WTC11 (cell line): Measurements from ENCODE around the gene RHOU. TPM values are rescaled to one million over a fixed set of nuclear protein-coding genes. Genes with fewer than 3 reads are reported as not detected.

Source experiments
- ATAC-seq: fragments of 200-7000 bp; cut with Tn5 transposase; 2 replicates; pipeline ENCODE4 v1.10.0; 2021; ENCODE audit warnings: mild to moderate bottlenecking, moderate library complexity
- CTCF ChIA-PET: fragments of 300-600 bp; sonication (Branson Sonifier 250); formaldehyde crosslinking; loops from one replicate; lab custom pipeline; 2021; ENCODE audit warnings: antibody characterized with exemption; lab: Charles Lee
- POLR2A ChIA-PET: fragments of 350-600 bp; sonication (Branson Sonifier 250); formaldehyde crosslinking; loops from one replicate; lab custom pipeline; 2021; ENCODE audit warnings: antibody characterized with exemption; lab: Charles Lee
- DNase-seq: peaks from one replicate; pipeline ENCODE4 v3.0.0; 2021; ENCODE audit warnings: low spot score
- H3K27ac Mint-ChIP-seq: 2 replicates; pipeline ENCODE4 v1.8.0; 2021; ENCODE audit warnings: mixed read lengths
- H3K27me3 Mint-ChIP-seq: 2 replicates; pipeline ENCODE4 v1.8.0; 2021; ENCODE audit warnings: low read depth, mild to moderate bottlenecking, moderate library complexity, mixed read lengths
- H3K36me3 Mint-ChIP-seq: 2 replicates; pipeline ENCODE4 v1.8.0; 2021; ENCODE audit warnings: mixed read lengths
- H3K4me1 Mint-ChIP-seq: 2 replicates; pipeline ENCODE4 v1.8.0; 2022; ENCODE audit warnings: mixed read lengths
- H3K4me3 Mint-ChIP-seq: 2 replicates; pipeline ENCODE4 v1.8.0; 2021; ENCODE audit warnings: mild to moderate bottlenecking, moderate library complexity, mixed read lengths
- H3K9me3 Mint-ChIP-seq: 2 replicates; pipeline ENCODE4 v1.8.0; 2021; ENCODE audit warnings: mixed read lengths
- CBFB ChIP-seq: sonication (generic); formaldehyde crosslinking; IDR thresholded peaks from 2 replicates; pipeline ENCODE4 v1.8.1; 2022; ENCODE audit warnings: mild to moderate bottlenecking, low read depth, missing genetic modification reagents
- CREB1 ChIP-seq: sonication (generic); formaldehyde crosslinking; IDR thresholded peaks from 2 replicates; pipeline ENCODE4 v1.8.0; 2023; ENCODE audit warnings: mild to moderate bottlenecking, missing genetic modification reagents
- ESRRA ChIP-seq: sonication (generic); formaldehyde crosslinking; IDR thresholded peaks from 2 replicates; pipeline ENCODE4 v1.8.1; 2022; ENCODE audit warnings: mild to moderate bottlenecking, missing genetic modification reagents, borderline replicate concordance
- FOXJ3 ChIP-seq: sonication (generic); formaldehyde crosslinking; IDR thresholded peaks from 2 replicates; pipeline ENCODE4 v1.9.0; 2021; ENCODE audit warnings: missing genetic modification reagents, mild to moderate bottlenecking, borderline replicate concordance
- FOXK1 ChIP-seq: sonication (generic); formaldehyde crosslinking; IDR thresholded peaks from 2 replicates; pipeline ENCODE4 v1.8.0; 2022; ENCODE audit warnings: mild to moderate bottlenecking, moderate library complexity, missing genetic modification reagents
- MXD4 ChIP-seq: fragments of 250-450 bp; sonication (Bioruptor Pico); IDR thresholded peaks from 2 replicates; pipeline ENCODE4 v1.8.0; 2021; ENCODE audit warnings: mild to moderate bottlenecking, moderate library complexity, borderline replicate concordance
- OVOL2 ChIP-seq: fragments of 250-450 bp; sonication (Bioruptor Pico); IDR thresholded peaks from 2 replicates; pipeline ENCODE4 v1.9.0; 2021; ENCODE audit warnings: mild to moderate bottlenecking, borderline replicate concordance
- RELA ChIP-seq: sonication (generic); formaldehyde crosslinking; IDR thresholded peaks from 2 replicates; pipeline ENCODE4 v1.8.1; 2022; ENCODE audit warnings: missing genetic modification reagents, mild to moderate bottlenecking, borderline replicate concordance
- RORB ChIP-seq: fragments of 250-450 bp; sonication (Bioruptor Pico); IDR thresholded peaks from 2 replicates; pipeline ENCODE4 v1.9.0; 2021; ENCODE audit warnings: mild to moderate bottlenecking
- TEAD1 ChIP-seq: sonication (generic); formaldehyde crosslinking; IDR thresholded peaks from 2 replicates; pipeline ENCODE4 v1.8.0; 2022; ENCODE audit warnings: mild to moderate bottlenecking, missing genetic modification reagents
- TP53 ChIP-seq: sonication (generic); formaldehyde crosslinking; IDR thresholded peaks from 2 replicates; pipeline ENCODE4 v1.8.1; 2023; ENCODE audit warnings: mild to moderate bottlenecking, missing genetic modification reagents
- ZBTB21 ChIP-seq: sonication (generic); formaldehyde crosslinking; IDR thresholded peaks from 2 replicates; pipeline ENCODE4 v1.8.1; 2023; ENCODE audit warnings: mild to moderate bottlenecking, missing genetic modification reagents, borderline replicate concordance
- ZNF138 ChIP-seq: sonication (generic); formaldehyde crosslinking; conservative IDR thresholded peaks from 2 replicates; pipeline ENCODE4 v1.8.1; 2022; ENCODE audit warnings: mild to moderate bottlenecking, moderate library complexity, missing genetic modification reagents
- ZNF232 ChIP-seq: sonication (generic); formaldehyde crosslinking; IDR thresholded peaks from 2 replicates; pipeline ENCODE4 v1.8.0; 2022; ENCODE audit warnings: mild to moderate bottlenecking, missing genetic modification reagents
- ZNF396 ChIP-seq: fragments of 250-450 bp; sonication (Bioruptor Pico); IDR thresholded peaks from 2 replicates; pipeline ENCODE4 v1.8.0; 2021; ENCODE audit warnings: mild to moderate bottlenecking, moderate library complexity, borderline replicate concordance
- ZNF416 ChIP-seq: fragments of 250-450 bp; sonication (Bioruptor Pico); IDR thresholded peaks from 2 replicates; pipeline ENCODE4 v1.9.0; 2021; ENCODE audit warnings: mild to moderate bottlenecking, inconsistent platforms
- ZNF671 ChIP-seq: fragments of 250-450 bp; sonication (Bioruptor Pico); IDR thresholded peaks from 2 replicates; pipeline ENCODE4 v1.8.0; 2021; ENCODE audit warnings: mild to moderate bottlenecking
- total RNA-seq: library from RNA; stranded (reverse); gene quantifications from 3 replicates; pipeline ENCODE4 v1.2.3, GENCODE V29; 2021
- TF ChIP-seq, protein P1 (sequence below): sonication (generic); formaldehyde crosslinking; IDR thresholded peaks from 2 replicates; pipeline ENCODE4 v1.8.0; 2022; ENCODE audit warnings: missing genetic modification reagents
- TF ChIP-seq, protein P2 (sequence below): fragments of 250-450 bp; sonication (Bioruptor Pico); IDR thresholded peaks from 2 replicates; pipeline ENCODE4 v1.9.0; 2021; ENCODE audit warnings: mild to moderate bottlenecking
- TF ChIP-seq, protein P3 (sequence below): sonication (generic); formaldehyde crosslinking; IDR thresholded peaks from 2 replicates; pipeline ENCODE4 v1.8.0; 2022; ENCODE audit warnings: mild to moderate bottlenecking, missing genetic modification reagents
- TF ChIP-seq, protein P4 (sequence below): sonication (generic); formaldehyde crosslinking; IDR thresholded peaks from 2 replicates; pipeline ENCODE4 v1.8.0; 2022; ENCODE audit warnings: mild to moderate bottlenecking, missing genetic modification reagents
- TF ChIP-seq, protein P5 (sequence below): fragments of 250-450 bp; sonication (Bioruptor Pico); conservative IDR thresholded peaks from 2 replicates; pipeline ENCODE4 v1.9.0; 2021; ENCODE audit warnings: mild to moderate bottlenecking

Gene RHOU
- total RNA-seq, 1 experiment from 2014 or later, result 6.0 TPM

DNA sequence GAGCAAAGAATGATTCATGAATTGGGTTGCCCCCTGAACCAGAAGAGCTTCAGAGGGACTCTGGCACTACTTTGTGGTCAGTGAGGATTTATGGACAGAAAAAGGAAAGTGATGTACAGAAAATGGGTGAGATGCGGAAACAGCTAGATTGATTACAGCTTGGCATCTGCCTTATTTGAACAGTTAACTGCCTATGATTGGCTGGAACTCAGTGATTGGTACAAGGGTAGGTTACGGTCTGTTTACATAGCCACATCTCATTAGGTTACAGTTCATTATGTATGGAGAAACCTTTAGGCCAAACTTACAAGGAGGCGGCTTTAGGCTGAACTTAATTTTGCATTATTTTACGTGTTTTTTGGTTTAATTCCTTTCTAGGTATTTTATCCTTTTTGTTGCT, 29.0 kb upstream of the RHOU start:
- ChIA-PET CTCF (no interaction called here), POLR2A (no interaction called here)
- Mint-ChIP-seq H3K27me3 (no peaks in the 10 kb centered on the region), H3K4me3 (no peak overlapping the region), H3K4me1 (0 out of 2 replicates have a peak, but pooled peaks cover 2% of the 10 kb centered on the region), H3K27ac (no peak overlapping the region), H3K9me3 (no peaks in the 10 kb centered on the region; the same call in 1 of the 2 replicates), H3K36me3 (no peaks in the 10 kb centered on the region)
- ATAC-seq, result no peak
- TF ChIP-seq TP53, result no peak
- DNase-seq, result no peak

DNA sequence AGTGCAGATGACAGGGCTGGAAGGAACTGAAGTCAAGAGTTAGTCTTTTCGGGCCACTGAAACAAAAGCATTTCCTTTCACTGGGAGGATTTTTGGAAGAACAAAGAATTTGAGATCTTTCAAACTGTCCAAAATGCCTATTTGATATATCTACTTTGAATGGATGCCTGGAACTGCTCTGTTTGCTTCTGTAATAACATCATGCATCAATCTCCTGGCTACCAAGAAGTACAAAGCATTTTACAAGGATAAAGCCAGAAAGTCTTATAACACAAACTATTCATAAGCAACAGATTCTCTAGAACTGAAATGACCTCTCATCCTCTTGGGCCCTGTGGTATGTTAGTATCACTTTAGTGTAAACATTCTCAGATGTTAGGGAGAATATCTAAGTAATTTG, 18.2 kb upstream of the RHOU start:
- DNase-seq, result no peak
- Mint-ChIP-seq H3K9me3 (no peaks in the 10 kb centered on the region), H3K27ac (no peak overlapping the region), H3K27me3 (no peaks in the 10 kb centered on the region; the same call in 1 of the 2 replicates), H3K4me3 (no peak overlapping the region), H3K4me1 (no peaks in the 10 kb centered on the region), H3K36me3 (no peaks in the 10 kb centered on the region)
- no peak for TF ChIP-seq ZNF396 (CRISPR knock-in tag)
- TF ChIP-seq ZNF416 (CRISPR knock-in tag), result no peak
- no peak for TF ChIP-seq TEAD1
- no peak for TF ChIP-seq RORB
- TF ChIP-seq, protein P1, sequence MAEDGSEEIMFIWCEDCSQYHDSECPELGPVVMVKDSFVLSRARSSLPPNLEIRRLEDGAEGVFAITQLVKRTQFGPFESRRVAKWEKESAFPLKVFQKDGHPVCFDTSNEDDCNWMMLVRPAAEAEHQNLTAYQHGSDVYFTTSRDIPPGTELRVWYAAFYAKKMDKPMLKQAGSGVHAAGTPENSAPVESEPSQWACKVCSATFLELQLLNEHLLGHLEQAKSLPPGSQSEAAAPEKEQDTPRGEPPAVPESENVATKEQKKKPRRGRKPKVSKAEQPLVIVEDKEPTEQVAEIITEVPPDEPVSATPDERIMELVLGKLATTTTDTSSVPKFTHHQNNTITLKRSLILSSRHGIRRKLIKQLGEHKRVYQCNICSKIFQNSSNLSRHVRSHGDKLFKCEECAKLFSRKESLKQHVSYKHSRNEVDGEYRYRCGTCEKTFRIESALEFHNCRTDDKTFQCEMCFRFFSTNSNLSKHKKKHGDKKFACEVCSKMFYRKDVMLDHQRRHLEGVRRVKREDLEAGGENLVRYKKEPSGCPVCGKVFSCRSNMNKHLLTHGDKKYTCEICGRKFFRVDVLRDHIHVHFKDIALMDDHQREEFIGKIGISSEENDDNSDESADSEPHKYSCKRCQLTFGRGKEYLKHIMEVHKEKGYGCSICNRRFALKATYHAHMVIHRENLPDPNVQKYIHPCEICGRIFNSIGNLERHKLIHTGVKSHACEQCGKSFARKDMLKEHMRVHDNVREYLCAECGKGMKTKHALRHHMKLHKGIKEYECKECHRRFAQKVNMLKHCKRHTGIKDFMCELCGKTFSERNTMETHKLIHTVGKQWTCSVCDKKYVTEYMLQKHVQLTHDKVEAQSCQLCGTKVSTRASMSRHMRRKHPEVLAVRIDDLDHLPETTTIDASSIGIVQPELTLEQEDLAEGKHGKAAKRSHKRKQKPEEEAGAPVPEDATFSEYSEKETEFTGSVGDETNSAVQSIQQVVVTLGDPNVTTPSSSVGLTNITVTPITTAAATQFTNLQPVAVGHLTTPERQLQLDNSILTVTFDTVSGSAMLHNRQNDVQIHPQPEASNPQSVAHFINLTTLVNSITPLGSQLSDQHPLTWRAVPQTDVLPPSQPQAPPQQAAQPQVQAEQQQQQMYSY (CRISPR knock-in tag), result no peak
- TF ChIP-seq FOXK1 (CRISPR knock-in tag), result no peak
- no peak for TF ChIP-seq CBFB (CRISPR knock-in tag)
- TF ChIP-seq, protein P2, sequence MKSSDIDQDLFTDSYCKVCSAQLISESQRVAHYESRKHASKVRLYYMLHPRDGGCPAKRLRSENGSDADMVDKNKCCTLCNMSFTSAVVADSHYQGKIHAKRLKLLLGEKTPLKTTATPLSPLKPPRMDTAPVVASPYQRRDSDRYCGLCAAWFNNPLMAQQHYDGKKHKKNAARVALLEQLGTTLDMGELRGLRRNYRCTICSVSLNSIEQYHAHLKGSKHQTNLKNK, result no peak
- ChIA-PET CTCF (no interaction called here), POLR2A (no interaction called here)
- no peak for ATAC-seq

DNA sequence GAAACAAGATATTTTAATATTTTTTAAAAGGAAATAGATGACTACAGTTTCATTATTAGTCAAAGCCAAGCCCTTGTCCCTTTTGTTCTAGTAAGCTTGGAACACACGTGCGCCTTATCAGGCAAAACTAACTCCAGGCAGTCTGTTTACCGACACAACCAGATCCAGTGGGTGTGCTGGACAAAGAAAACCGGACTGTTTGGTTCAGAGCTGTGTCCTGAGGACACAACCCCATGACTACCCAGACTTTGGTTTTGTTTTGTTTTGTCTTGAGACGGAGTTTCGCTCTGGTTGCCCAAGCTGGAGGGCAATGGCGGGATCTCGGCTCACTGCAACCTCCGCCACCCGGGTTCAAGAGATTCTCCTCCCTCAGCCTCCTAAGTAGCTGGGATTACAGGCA, 13.9 kb upstream of the RHOU start:
- Mint-ChIP-seq H3K36me3 (no peaks in the 10 kb centered on the region), H3K27ac (no peak overlapping the region), H3K27me3 (no peaks in the 10 kb centered on the region; the same call in 1 of the 2 replicates), H3K9me3 (no peaks in the 10 kb centered on the region), H3K4me1 (peaks cover 13% of the 10 kb centered on the region), H3K4me3 (no peak overlapping the region)
- TF ChIP-seq ZBTB21 (CRISPR knock-in tag) (no peak), TP53 (no peak), ZNF138 (no peak), ZNF232 (CRISPR knock-in tag) (no peak), FOXJ3 (CRISPR knock-in tag) (no peak), MXD4 (CRISPR knock-in tag) (no peak), ZNF671 (CRISPR knock-in tag) (no peak), ZNF416 (CRISPR knock-in tag) (no peak), CREB1 (CRISPR knock-in tag) (no peak), OVOL2 (CRISPR knock-in tag) (no peak), RELA (no peak), ESRRA (CRISPR knock-in tag) (no peak)
- TF ChIP-seq, protein P3, sequence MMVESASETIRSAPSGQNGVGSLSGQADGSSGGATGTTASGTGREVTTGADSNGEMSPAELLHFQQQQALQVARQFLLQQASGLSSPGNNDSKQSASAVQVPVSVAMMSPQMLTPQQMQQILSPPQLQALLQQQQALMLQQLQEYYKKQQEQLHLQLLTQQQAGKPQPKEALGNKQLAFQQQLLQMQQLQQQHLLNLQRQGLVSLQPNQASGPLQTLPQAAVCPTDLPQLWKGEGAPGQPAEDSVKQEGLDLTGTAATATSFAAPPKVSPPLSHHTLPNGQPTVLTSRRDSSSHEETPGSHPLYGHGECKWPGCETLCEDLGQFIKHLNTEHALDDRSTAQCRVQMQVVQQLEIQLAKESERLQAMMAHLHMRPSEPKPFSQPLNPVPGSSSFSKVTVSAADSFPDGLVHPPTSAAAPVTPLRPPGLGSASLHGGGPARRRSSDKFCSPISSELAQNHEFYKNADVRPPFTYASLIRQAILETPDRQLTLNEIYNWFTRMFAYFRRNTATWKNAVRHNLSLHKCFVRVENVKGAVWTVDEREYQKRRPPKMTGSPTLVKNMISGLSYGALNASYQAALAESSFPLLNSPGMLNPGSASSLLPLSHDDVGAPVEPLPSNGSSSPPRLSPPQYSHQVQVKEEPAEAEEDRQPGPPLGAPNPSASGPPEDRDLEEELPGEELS (CRISPR knock-in tag), result no peak
- TF ChIP-seq, protein P4, sequence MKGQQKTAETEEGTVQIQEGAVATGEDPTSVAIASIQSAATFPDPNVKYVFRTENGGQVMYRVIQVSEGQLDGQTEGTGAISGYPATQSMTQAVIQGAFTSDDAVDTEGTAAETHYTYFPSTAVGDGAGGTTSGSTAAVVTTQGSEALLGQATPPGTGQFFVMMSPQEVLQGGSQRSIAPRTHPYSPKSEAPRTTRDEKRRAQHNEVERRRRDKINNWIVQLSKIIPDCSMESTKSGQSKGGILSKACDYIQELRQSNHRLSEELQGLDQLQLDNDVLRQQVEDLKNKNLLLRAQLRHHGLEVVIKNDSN, result no peak
- TF ChIP-seq, protein P5, sequence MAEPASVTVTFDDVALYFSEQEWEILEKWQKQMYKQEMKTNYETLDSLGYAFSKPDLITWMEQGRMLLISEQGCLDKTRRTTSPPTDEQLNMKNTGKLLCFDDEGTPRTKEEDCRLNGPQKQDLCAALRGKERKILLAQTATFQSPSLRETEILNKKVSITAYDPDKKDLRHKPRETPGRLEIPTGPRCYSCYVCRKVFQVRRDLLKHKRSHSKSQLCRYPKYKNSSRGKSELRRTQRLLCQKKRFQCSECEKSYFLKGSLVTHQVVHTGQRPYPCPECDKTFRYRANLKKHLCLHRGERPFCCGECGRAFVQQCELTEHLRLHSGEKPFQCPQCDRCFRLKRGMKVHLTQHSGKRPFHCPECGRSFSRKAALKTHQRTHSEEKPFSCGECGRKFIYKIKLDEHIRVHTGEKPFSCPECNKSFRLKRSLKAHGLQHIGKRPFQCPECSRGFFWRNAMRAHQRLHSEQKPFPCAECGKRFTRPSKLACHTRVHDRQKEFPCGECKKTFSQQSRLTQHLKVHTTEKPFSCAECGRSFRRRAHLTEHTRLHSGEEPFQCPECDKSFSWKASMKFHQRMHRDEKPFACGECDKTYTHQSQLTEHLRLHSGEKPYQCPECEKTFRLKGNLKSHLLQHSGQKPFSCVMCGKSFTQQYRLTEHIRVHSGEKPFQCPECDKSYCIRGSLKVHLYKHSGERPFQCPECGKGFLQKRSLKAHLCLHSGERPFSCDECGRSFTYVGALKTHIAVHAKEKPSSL (CRISPR knock-in tag), result no peak
- no peak for DNase-seq
- no peak for ATAC-seq
- ChIA-PET POLR2A (no interaction called here), CTCF (no interaction called here)
